ENCODE data around the gene DAP3. TPM values are rescaled to one million over a fixed set of nuclear protein-coding genes. Genes with fewer than 3 reads are reported as not detected.
A peak's percentile ranks its signal among the peaks of the same experiment; 100 is the strongest.
"Not testable (repeated sequence)": the region's sequence is repeated elsewhere in the genome, so short reads cannot be mapped to it uniquely, and the experiment has no call there.

The DAP3 gene
- polyA plus RNA-seq, 2 of the 4 experiments (the other 2 are of a cell fraction): 96.3 to 171 TPM

DNA sequence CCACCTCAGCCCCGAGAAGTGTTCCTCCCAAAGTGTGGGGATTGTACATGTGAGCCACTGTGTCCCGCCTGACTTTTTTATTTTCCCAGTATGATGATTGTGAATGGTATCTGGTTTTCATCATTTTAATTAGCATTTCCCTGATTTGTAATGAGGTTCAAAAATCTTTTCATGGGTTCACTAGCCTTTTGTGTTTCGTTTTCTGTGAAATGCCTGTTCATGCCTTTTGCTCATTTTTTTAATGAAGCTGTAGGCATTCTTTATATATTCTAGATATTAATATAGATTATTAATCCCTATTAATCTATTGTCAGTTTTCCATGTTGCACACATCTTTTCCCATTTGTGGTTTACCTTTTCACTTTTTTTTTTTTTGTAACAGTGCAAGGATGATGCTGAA is 20.5 kb downstream of the DAP3 start:
- TF ChIP-seq TFCP2L1 (CRISPR knock-in tag; IDR thresholded peaks at IDR 0.05) (no peak), RCOR1 (IDR thresholded peaks at IDR 0.05; ENCODE audit: low read depth, low read length) (no peak), CHD2 (IDR thresholded peaks at IDR 0.05; ENCODE audit: low read length, partially characterized antibody) (no peak), ESRRA (IDR thresholded peaks at IDR 0.05; ENCODE audit: borderline replicate concordance, low read length) (no peak), JUNB (IDR thresholded peaks at IDR 0.05) (no peak), POLR2A (IDR thresholded peaks at IDR 0.05; ENCODE audit: low read length) (no peak), RNF2 (IDR thresholded peaks at IDR 0.05; ENCODE audit: borderline replicate concordance, low read depth) (no peak), MAZ (IDR thresholded peaks at IDR 0.05; ENCODE audit: borderline replicate concordance, low read depth, low read length) (no peak), NR3C1 (IDR thresholded peaks at IDR 0.05) (no peak), ZNF302 (CRISPR knock-in tag; IDR thresholded peaks at IDR 0.05) (no peak), POLR2AphosphoS2 (conservative IDR thresholded peaks at IDR 0.05; ENCODE audit: low read length) (no peak), ZSCAN20 (CRISPR knock-in tag; IDR thresholded peaks at IDR 0.05) (no peak)
- TF ChIP-seq, protein P1, sequence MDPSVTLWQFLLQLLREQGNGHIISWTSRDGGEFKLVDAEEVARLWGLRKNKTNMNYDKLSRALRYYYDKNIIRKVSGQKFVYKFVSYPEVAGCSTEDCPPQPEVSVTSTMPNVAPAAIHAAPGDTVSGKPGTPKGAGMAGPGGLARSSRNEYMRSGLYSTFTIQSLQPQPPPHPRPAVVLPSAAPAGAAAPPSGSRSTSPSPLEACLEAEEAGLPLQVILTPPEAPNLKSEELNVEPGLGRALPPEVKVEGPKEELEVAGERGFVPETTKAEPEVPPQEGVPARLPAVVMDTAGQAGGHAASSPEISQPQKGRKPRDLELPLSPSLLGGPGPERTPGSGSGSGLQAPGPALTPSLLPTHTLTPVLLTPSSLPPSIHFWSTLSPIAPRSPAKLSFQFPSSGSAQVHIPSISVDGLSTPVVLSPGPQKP (IDR thresholded peaks at IDR 0.05; ENCODE audit: low read depth, low read length): no peak
- TF ChIP-seq, protein P2, sequence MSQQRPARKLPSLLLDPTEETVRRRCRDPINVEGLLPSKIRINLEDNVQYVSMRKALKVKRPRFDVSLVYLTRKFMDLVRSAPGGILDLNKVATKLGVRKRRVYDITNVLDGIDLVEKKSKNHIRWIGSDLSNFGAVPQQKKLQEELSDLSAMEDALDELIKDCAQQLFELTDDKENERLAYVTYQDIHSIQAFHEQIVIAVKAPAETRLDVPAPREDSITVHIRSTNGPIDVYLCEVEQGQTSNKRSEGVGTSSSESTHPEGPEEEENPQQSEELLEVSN (IDR thresholded peaks at IDR 0.05; ENCODE audit: borderline replicate concordance, low read depth): no peak
- no peak for DNase-seq (ENCODE audit: low read depth in 1 of 2, low spot score in 1 of 2)
- ChIA-PET CTCF (interaction anchor here (1.1 kb wide), 1 partner anchor 17 kb away, joined by 3 read pairs; no protein-coding TSS in a partner anchor), POLR2A (no interaction called here)
- 97% methylated on average over 3 of the region's 3 CpGs for WGBS (ENCODE audit: missing lambda C conversion rate)
- Histone ChIP-seq H3K4me2 (no peak overlapping the region), H3K27ac (no peak overlapping the region), H3K4me1 (no peaks in the 10 kb centered on the region), H3K4me3 (no peak overlapping the region), H3K9me3 (peaks cover 6% of the 10 kb centered on the region; the same call in 2 of the 3 replicates)
- no peak for FAIRE-seq
- no peak for ATAC-seq

DNA sequence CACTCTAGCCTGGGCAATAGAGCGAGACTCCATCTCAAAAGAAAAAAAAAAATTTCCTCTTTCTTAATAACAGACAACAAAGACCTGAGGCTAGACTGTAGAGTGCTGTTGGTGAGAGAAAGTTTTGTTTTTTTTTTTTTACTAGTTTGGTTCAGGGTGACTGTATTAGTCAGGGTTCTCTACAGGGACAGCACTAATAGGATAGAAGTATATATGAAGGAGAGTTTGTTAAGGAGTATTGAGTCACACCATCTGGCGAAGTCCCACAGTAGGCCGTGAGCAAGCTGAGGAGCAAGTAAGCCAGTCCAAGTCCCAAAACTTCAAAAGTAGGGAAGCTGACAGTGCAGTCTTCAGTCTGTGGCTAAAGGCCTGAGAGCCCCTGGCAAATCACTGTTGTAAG is 22.6 kb downstream of the DAP3 start:
- FAIRE-seq; CTCF ChIA-PET; H3K4me3 ChIP-seq; H3K4me1 ChIP-seq; POLR2A ChIA-PET; ATAC-seq; H3K4me2 ChIP-seq; H3K27ac ChIP-seq; DNase-seq (ENCODE audit: low read depth in 1 of 2, low spot score in 1 of 2); H3K9me3 ChIP-seq: not testable (repeated sequence)
- 94% methylated on average over 2 of the region's 3 CpGs for WGBS (ENCODE audit: missing lambda C conversion rate)

DNA sequence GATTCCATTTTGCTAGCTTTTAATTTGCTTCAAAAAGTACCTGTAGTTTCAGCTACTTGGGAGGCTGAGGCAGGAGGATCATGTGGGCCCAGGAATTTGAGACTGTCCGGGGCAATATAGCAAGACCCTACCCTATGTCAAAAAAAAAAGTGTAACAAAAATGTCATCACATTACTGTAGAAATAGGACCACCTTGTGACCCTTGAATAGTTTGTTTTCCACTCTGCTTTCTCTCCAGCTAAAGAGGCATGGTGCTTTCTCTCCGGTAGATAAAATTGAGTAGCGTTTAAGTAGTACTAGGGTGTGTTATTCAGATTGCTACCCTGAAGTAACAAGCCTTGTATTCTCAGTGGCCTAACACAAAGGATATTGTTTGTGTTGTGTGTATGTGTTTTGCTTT is 23.7 kb downstream of the DAP3 start:
- WGBS (ENCODE audit: missing lambda C conversion rate): 81% methylated on average over 3 of the region's 3 CpGs
- FAIRE-seq, H3K4me2 ChIP-seq, H3K9me3 ChIP-seq, H3K27ac ChIP-seq, H3K4me3 ChIP-seq, POLR2A ChIA-PET, H3K4me1 ChIP-seq: not testable (repeated sequence)
- ATAC-seq (peak; percentile 51 to 64; a peak in 3 of 6 replicates), DNase-seq (ENCODE audit: low read depth in 1 of 2, low spot score in 1 of 2) (peak in 1 of 2 experiments; percentile 14)
- TF ChIP-seq SMC3 (IDR thresholded peaks at IDR 0.05) (0 out of 3 replicates have a peak, but pooled peaks have one; percentile 27), RAD21 (conservative IDR thresholded peaks at IDR 0.05 in 1 of 2, IDR thresholded peaks at IDR 0.05 in 1 of 2) (peak; percentile 46 to 51; a peak in 4 of 5 replicates)
- TF ChIP-seq, protein P3, sequence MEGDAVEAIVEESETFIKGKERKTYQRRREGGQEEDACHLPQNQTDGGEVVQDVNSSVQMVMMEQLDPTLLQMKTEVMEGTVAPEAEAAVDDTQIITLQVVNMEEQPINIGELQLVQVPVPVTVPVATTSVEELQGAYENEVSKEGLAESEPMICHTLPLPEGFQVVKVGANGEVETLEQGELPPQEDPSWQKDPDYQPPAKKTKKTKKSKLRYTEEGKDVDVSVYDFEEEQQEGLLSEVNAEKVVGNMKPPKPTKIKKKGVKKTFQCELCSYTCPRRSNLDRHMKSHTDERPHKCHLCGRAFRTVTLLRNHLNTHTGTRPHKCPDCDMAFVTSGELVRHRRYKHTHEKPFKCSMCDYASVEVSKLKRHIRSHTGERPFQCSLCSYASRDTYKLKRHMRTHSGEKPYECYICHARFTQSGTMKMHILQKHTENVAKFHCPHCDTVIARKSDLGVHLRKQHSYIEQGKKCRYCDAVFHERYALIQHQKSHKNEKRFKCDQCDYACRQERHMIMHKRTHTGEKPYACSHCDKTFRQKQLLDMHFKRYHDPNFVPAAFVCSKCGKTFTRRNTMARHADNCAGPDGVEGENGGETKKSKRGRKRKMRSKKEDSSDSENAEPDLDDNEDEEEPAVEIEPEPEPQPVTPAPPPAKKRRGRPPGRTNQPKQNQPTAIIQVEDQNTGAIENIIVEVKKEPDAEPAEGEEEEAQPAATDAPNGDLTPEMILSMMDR (IDR thresholded peaks at IDR 0.05): peak; percentile 33; the same call in 2 of the 3 replicates
- CTCF ChIA-PET: interaction anchor here (0.7 to 1.5 kb wide), 4 partner anchors 9 to 62 kb away, joined by 3 read pairs; no protein-coding TSS in a partner anchor

DNA sequence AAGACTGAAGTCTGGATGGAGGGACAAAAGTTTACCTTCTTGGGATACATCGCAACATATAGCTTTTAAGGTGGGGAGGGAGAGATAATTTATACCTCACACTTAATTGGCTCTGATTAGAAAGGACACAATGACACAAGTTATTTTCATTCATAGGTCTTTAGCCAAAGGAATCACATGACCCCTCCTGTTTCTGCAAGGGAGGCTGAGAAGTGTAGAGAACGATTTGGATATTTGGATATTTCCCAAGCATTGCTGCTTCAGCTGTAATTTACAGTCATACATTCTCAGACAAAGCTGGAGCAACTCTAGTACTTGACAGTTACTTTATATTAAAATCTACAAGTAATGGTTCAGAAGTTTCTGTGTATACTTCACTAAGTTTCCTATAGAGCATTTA is 24.2 kb downstream of the DAP3 start:
- ATAC-seq (no peak), FAIRE-seq (no peak), DNase-seq (ENCODE audit: low read depth in 1 of 2, low spot score in 1 of 2) (no peak)
- Histone ChIP-seq H3K4me1 (no peaks in the 10 kb centered on the region), H3K27ac (no peak overlapping the region), H3K4me2 (no peak overlapping the region), H3K4me3 (no peak overlapping the region), H3K9me3 (peaks cover 6% of the 10 kb centered on the region; the same call in 2 of the 3 replicates)
- TF ChIP-seq ESRRA (IDR thresholded peaks at IDR 0.05; ENCODE audit: borderline replicate concordance, low read length) (no peak), ZNF302 (CRISPR knock-in tag; IDR thresholded peaks at IDR 0.05) (no peak), EP300 (IDR thresholded peaks at IDR 0.05) (no peak), EHF (CRISPR knock-in tag; IDR thresholded peaks at IDR 0.05) (no peak), HEYL (CRISPR knock-in tag; IDR thresholded peaks at IDR 0.05) (no peak)
- TF ChIP-seq, protein P3 (IDR thresholded peaks at IDR 0.05): no peak
- ChIA-PET CTCF (interaction anchor here (1.3 to 1.6 kb wide), 4 partner anchors 9 to 62 kb away, joined by 3 read pairs; no protein-coding TSS in a partner anchor), POLR2A (no interaction called here)
- 91% methylated on average over 2 of the region's 2 CpGs for WGBS (ENCODE audit: missing lambda C conversion rate)

DNA sequence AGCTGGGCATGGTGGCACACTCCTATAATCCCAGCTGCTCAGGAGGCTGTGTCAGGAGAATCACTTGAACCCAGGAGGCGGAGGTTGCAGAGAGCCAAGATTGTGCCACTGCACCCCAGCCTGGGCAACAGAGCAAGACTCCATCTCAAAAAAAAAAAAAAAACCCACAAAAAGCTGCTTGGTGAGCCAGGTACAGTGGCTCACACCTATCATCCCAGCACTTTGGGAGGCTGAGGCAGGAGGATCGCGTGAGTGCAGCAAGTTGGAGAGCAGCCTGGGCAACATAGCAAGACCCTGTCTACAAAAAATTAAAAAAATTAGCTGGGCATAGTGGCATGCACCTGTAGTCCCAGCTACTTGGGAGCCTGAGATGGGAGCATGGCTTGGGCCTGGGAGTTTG is 26.2 kb downstream of the DAP3 start:
- H3K4me2 ChIP-seq; H3K27ac ChIP-seq; DNase-seq (ENCODE audit: low read depth in 1 of 2, low spot score in 1 of 2); FAIRE-seq; ATAC-seq; POLR2A ChIA-PET; H3K4me1 ChIP-seq; H3K9me3 ChIP-seq; H3K4me3 ChIP-seq: not testable (repeated sequence)
- CTCF ChIA-PET: interaction anchor here (0.6 to 1.7 kb wide), 8 partner anchors 8 to 478 kb away, joined by 3 to 5 read pairs (median 3); no protein-coding TSS in a partner anchor
- WGBS (ENCODE audit: missing lambda C conversion rate): 84% methylated on average over 3 of the region's 3 CpGs
